Measurements from ENCODE around the gene RPL9.
"Not testable (repeated sequence)": the region's sequence is repeated elsewhere in the genome, so short reads cannot be mapped to it uniquely, and the experiment has no call there.

RPL9 gene

GRCh38 chr4:39427520-39428114, 31.1 kb downstream of the RPL9 start:
- no peak for TF ChIP-seq CTCF (IDR thresholded peaks at IDR 0.05; ENCODE audit: borderline replicate concordance, control extremely low read depth, extremely low read depth, insufficient read depth, missing control alignments)
- no peak for DNase-seq (ENCODE audit: low spot score)
- in situ Hi-C loops (cut with MboI; ENCODE audit: low sequenced_read_pairs, unreplicated experiment): no loop called here

GRCh38 chr4:39426728-39427127, 32.0 kb downstream of the RPL9 start:
- TF ChIP-seq CTCF (IDR thresholded peaks at IDR 0.05; ENCODE audit: borderline replicate concordance, control extremely low read depth, extremely low read depth, insufficient read depth, missing control alignments): no peak
- in situ Hi-C loops (cut with MboI; ENCODE audit: low sequenced_read_pairs, unreplicated experiment): no loop called here
- no peak for DNase-seq (ENCODE audit: low spot score)

- in situ Hi-C loops (cut with MboI; ENCODE audit: low sequenced_read_pairs, unreplicated experiment); DNase-seq (ENCODE audit: low spot score): not testable (repeated sequence)
Observed at GRCh38 chr4:39425297-39425696, 33.4 kb downstream of the RPL9 start.

GRCh38 chr4:39422247-39422646, 36.5 kb downstream of the RPL9 start:
- no peak for TF ChIP-seq CTCF (IDR thresholded peaks at IDR 0.05; ENCODE audit: borderline replicate concordance, control extremely low read depth, extremely low read depth, insufficient read depth, missing control alignments)
- no peak for DNase-seq (ENCODE audit: low spot score)
- in situ Hi-C loops (cut with MboI; ENCODE audit: low sequenced_read_pairs, unreplicated experiment): no loop called here

- no peak for DNase-seq (ENCODE audit: low spot score)
- in situ Hi-C loops (cut with MboI; ENCODE audit: low sequenced_read_pairs, unreplicated experiment): no loop called here
- TF ChIP-seq CTCF (IDR thresholded peaks at IDR 0.05; ENCODE audit: borderline replicate concordance, control extremely low read depth, extremely low read depth, insufficient read depth, missing control alignments): no peak
Observed at GRCh38 chr4:39415678-39416283, 42.9 kb downstream of the RPL9 start.

GRCh38 chr4:39411561-39411960, 47.2 kb downstream of the RPL9 start:
- DNase-seq (ENCODE audit: low spot score); in situ Hi-C loops (cut with MboI; ENCODE audit: low sequenced_read_pairs, unreplicated experiment): not testable (repeated sequence)

- no peak for TF ChIP-seq CTCF (IDR thresholded peaks at IDR 0.05; ENCODE audit: borderline replicate concordance, control extremely low read depth, extremely low read depth, insufficient read depth, missing control alignments)
- in situ Hi-C loops (cut with MboI; ENCODE audit: low sequenced_read_pairs, unreplicated experiment): no loop called here
- DNase-seq (ENCODE audit: low spot score): no peak
Observed at GRCh38 chr4:39410415-39410814, 48.3 kb downstream of the RPL9 start.

- no peak for DNase-seq (ENCODE audit: low spot score)
- in situ Hi-C loops (cut with MboI; ENCODE audit: low sequenced_read_pairs, unreplicated experiment): no loop called here
- no peak for TF ChIP-seq CTCF (IDR thresholded peaks at IDR 0.05; ENCODE audit: borderline replicate concordance, control extremely low read depth, extremely low read depth, insufficient read depth, missing control alignments)
Observed at GRCh38 chr4:39407584-39407885, 51.2 kb downstream of the RPL9 start.
